ENCODE data around the gene TRAPPC8. TPM values are rescaled to one million over a fixed set of nuclear protein-coding genes. Genes with fewer than 3 reads are reported as not detected.
"Not testable (repeated sequence)": the region's sequence is repeated elsewhere in the genome, so short reads cannot be mapped to it uniquely, and the experiment has no call there.

Gene TRAPPC8
- total RNA-seq, 1 experiment from 2014 or later = 30.4 TPM

DNA sequence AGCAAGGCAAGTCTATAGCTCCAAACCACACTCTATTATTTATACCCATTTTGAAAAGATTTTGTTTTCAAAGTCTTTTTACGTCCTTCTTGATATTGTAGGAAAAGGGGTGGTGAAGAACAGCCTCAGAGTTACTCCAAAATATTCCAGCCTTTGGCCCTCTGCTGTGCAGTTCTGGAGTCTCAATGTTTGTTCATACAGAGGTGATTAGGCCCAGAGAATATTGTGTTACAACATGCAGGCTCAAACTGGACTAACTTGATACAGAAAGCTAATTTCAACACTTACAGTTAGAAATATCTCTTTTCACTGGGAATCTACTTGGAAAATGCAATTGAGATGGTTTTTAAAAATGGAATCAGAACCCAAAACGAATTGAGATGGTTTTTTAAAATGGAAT, 141.8 kb downstream of the TRAPPC8 start (continued):
- TF ChIP-seq, protein P1, sequence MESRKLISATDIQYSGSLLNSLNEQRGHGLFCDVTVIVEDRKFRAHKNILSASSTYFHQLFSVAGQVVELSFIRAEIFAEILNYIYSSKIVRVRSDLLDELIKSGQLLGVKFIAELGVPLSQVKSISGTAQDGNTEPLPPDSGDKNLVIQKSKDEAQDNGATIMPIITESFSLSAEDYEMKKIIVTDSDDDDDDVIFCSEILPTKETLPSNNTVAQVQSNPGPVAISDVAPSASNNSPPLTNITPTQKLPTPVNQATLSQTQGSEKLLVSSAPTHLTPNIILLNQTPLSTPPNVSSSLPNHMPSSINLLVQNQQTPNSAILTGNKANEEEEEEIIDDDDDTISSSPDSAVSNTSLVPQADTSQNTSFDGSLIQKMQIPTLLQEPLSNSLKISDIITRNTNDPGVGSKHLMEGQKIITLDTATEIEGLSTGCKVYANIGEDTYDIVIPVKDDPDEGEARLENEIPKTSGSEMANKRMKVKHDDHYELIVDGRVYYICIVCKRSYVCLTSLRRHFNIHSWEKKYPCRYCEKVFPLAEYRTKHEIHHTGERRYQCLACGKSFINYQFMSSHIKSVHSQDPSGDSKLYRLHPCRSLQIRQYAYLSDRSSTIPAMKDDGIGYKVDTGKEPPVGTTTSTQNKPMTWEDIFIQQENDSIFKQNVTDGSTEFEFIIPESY (IDR thresholded peaks at IDR 0.05; ENCODE audit: extremely low read depth, insufficient replicate concordance, low read length) = no peak
- no peak for TF ChIP-seq FOSL1 (IDR thresholded peaks at IDR 0.05; ENCODE audit: low read depth)
- no peak for TF ChIP-seq SIN3A (IDR thresholded peaks at IDR 0.05; ENCODE audit: low read depth)
- no peak for TF ChIP-seq ZNF274 (IDR thresholded peaks at IDR 0.05; ENCODE audit: low read depth, low read length)
- TF ChIP-seq ELF1 (IDR thresholded peaks at IDR 0.05; ENCODE audit: borderline replicate concordance, low read depth) = no peak
- no peak for TF ChIP-seq TCF7L2 (IDR thresholded peaks at IDR 0.05; ENCODE audit: borderline replicate concordance, extremely low read depth, insufficient read depth, insufficient read length)
- TF ChIP-seq CBX3 (IDR thresholded peaks at IDR 0.05; ENCODE audit: low read depth) = no peak
- TF ChIP-seq SP1 (IDR thresholded peaks at IDR 0.05; ENCODE audit: low read depth) = no peak
- TF ChIP-seq CEBPB (IDR thresholded peaks at IDR 0.05; ENCODE audit: low read depth) = no peak
- no peak for TF ChIP-seq POLR2A (IDR thresholded peaks at IDR 0.05; ENCODE audit: borderline replicate concordance, extremely low read depth, insufficient read depth, insufficient read length)
- TF ChIP-seq, protein P2, sequence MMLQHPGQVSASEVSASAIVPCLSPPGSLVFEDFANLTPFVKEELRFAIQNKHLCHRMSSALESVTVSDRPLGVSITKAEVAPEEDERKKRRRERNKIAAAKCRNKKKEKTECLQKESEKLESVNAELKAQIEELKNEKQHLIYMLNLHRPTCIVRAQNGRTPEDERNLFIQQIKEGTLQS (IDR thresholded peaks at IDR 0.05) = no peak

DNA sequence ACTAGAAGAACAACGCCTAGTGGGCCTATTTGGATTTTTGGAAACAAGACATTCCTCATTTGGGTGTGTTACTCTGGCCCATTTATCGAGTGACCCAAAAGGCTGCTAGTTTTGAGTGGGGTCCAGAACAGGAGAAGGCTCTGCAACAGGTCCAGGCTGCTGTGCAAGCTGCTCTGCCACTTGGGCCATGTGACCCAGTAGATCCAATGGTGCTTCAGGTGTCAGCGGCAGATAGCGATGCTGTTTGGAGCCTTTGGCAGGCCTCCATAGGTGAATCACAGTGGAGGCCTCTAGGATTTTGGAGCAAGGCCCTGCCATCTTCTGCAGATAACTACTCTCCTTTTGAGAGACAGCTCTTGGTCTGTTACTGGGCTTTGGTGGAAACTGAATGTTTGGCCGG, 143.7 kb downstream of the TRAPPC8 start:
- H3K79me2 ChIP-seq (ENCODE audit: insufficient read depth, low read length); H3K9me2 ChIP-seq (ENCODE audit: insufficient read depth); H3K4me3 ChIP-seq (replicated peaks in 1 of 2; ENCODE audit: low read depth in 1 of 2, low read length in 2 of 2); H3K9me3 ChIP-seq (ENCODE audit: control insufficient read depth in 1 of 2, insufficient read depth in 1 of 2, low read depth in 1 of 2, low read length in 2 of 2); intact Hi-C loops (cut with micrococcal nuclease); H3K27ac ChIP-seq (ENCODE audit: low read depth, low read length); H3K9ac ChIP-seq (ENCODE audit: low read length); H4K20me1 ChIP-seq (ENCODE audit: insufficient read depth); BruUV-seq (replicated peaks); RAD21 ChIA-PET (ENCODE audit: low non-redundant PET in 1 of 2, low total read pairs in 2 of 2, uncharacterized antibody in 2 of 2, unreplicated experiment in 2 of 2); CTCF ChIA-PET; H3K4me2 ChIP-seq (ENCODE audit: low read length); ATAC-seq; DNase-seq (ENCODE audit: low read depth, low spot score); H3K4me1 ChIP-seq (ENCODE audit: control insufficient read depth in 1 of 2, insufficient read depth in 2 of 2, low read length in 2 of 2); H3K36me3 ChIP-seq (ENCODE audit: control insufficient read depth in 1 of 2, insufficient read depth in 2 of 2, low read length in 2 of 2); POLR2A ChIA-PET; H3K27me3 ChIP-seq (ENCODE audit: insufficient read depth, low read length); H2AFZ ChIP-seq (ENCODE audit: low read depth, low read length, poor library complexity, severe bottlenecking): not testable (repeated sequence)
